ENCODE data around the gene SASH1. TPM values are rescaled to one million over a fixed set of nuclear protein-coding genes. Genes with fewer than 3 reads are reported as not detected.

The SASH1 gene
- total and polyA plus RNA-seq, 2 experiments from 2014 or later, result 69.1 to 99.0 TPM

- WGBS, 2 experiments (ENCODE audit: low coverage in 1 of 2, low lambda C conversion rate in 2 of 2, missing lambda C conversion rate in 2 of 2), result 74 to 77% methylated on average over 6 of the region's 6 CpGs
- Histone ChIP-seq H3K4me2 (ENCODE audit: unreplicated experiment) (no peak overlapping the region), H3K36me3 (ENCODE audit: low read depth) (no peaks in the 10 kb centered on the region)
These were observed 4.2 kb downstream of the SASH1 start for GRCh38 chr6:148346681-148347440.

GRCh38 chr6:148347441-148348054 lies 4.9 kb downstream of the SASH1 start:
- Histone ChIP-seq H3K9me3 (ENCODE audit: low read depth) (no peaks in the 10 kb centered on the region), H3K4me3 (no peak overlapping the region), H3K4me1 (ENCODE audit: insufficient read depth) (peaks cover 42% of the 10 kb centered on the region), H3K9me2 (ENCODE audit: insufficient read depth) (no peaks in the 10 kb centered on the region), H3K79me2 (ENCODE audit: insufficient read depth) (peaks cover 97% of the 10 kb centered on the region), H3K9ac (no peak overlapping the region), H3K4me2 (ENCODE audit: unreplicated experiment) (no peak overlapping the region), H3K27ac (no peak overlapping the region), H2AFZ (no peak overlapping the region), H3K27me3 (replicated peaks; ENCODE audit: insufficient read depth) (no peaks in the 10 kb centered on the region), H3K36me3 (ENCODE audit: low read depth) (no peaks in the 10 kb centered on the region), H4K20me1 (ENCODE audit: insufficient read depth) (peaks cover 7% of the 10 kb centered on the region; the same call in 1 of the 2 replicates), H3F3A (ENCODE audit: insufficient read depth) (peaks cover 36% of the 10 kb centered on the region; the same call in 1 of the 2 replicates)
- 72% methylated on average over 4 of the region's 4 CpGs for WGBS, 2 experiments (ENCODE audit: low coverage in 1 of 2, low lambda C conversion rate in 2 of 2, missing lambda C conversion rate in 2 of 2)
- DNase-seq, result no peak
- in situ Hi-C loops (cut with MboI), result no loop called here
- TF ChIP-seq EZH2phosphoT487 (IDR thresholded peaks at IDR 0.05; ENCODE audit: insufficient read depth, low read depth) (no peak), EZH2 (IDR thresholded peaks at IDR 0.05; ENCODE audit: insufficient read depth, poor library complexity, severe bottlenecking) (no peak)

More at GRCh38 chr6:148346681-148347440, 4.2 kb downstream of the SASH1 start:
- Histone ChIP-seq H3K9me2 (ENCODE audit: insufficient read depth) (no peaks in the 10 kb centered on the region), H3K27me3 (replicated peaks; ENCODE audit: insufficient read depth) (no peaks in the 10 kb centered on the region), H3K27ac (no peak overlapping the region), H2AFZ (no peak overlapping the region), H3F3A (ENCODE audit: insufficient read depth) (peaks cover 32% of the 10 kb centered on the region; the same call in 1 of the 2 replicates), H3K9ac (no peak overlapping the region), H3K79me2 (ENCODE audit: insufficient read depth) (peaks cover 97% of the 10 kb centered on the region), H3K4me1 (ENCODE audit: insufficient read depth) (peaks cover 44% of the 10 kb centered on the region), H3K9me3 (ENCODE audit: low read depth) (no peaks in the 10 kb centered on the region), H4K20me1 (ENCODE audit: insufficient read depth) (peaks cover 7% of the 10 kb centered on the region; the same call in 1 of the 2 replicates), H3K4me3 (no peak overlapping the region)
- DNase-seq, result no peak
- in situ Hi-C loops (cut with MboI), result no loop called here
- TF ChIP-seq EZH2phosphoT487 (IDR thresholded peaks at IDR 0.05; ENCODE audit: insufficient read depth, low read depth) (no peak), EZH2 (IDR thresholded peaks at IDR 0.05; ENCODE audit: insufficient read depth, poor library complexity, severe bottlenecking) (no peak)

DNA sequence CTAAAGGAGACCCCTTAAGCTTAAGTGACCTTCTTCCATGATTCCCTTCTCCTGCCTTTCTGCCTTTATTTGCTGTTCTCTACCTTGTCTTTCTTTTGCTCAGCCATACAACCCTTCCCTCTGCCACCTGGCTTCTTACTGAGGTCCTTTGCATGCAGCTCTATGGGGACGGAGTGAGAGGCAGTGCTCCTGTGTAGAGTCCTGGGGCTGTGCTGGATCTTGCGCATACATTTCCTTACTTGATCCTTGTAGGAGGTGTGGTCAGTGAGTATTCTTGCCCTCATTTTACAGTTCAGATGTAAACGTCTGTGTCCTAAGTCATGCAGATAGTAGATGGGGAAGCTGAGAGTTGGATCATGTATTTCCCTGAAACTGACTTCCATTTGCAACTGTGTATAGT lies 5.7 kb downstream of the SASH1 start:
- no peak for DNase-seq
- H3K4me3 ChIP-seq, result no peak overlapping the region
- 99 to 100% methylated on average over 3 of the region's 3 CpGs for WGBS, 2 experiments (ENCODE audit: low coverage in 1 of 2, low lambda C conversion rate in 2 of 2, missing lambda C conversion rate in 2 of 2)
- TF ChIP-seq EZH2phosphoT487 (IDR thresholded peaks at IDR 0.05; ENCODE audit: insufficient read depth, low read depth), result no peak
- TF ChIP-seq EZH2 (IDR thresholded peaks at IDR 0.05; ENCODE audit: insufficient read depth, poor library complexity, severe bottlenecking), result no peak
- H3F3A ChIP-seq (ENCODE audit: insufficient read depth), result peaks cover 34% of the 10 kb centered on the region; the same call in 1 of the 2 replicates
- H3K4me1 ChIP-seq (ENCODE audit: insufficient read depth), result peaks cover 42% of the 10 kb centered on the region
- peaks cover 100% of the 10 kb centered on the region for H3K79me2 ChIP-seq (ENCODE audit: insufficient read depth)
- no peak overlapping the region for H3K4me2 ChIP-seq (ENCODE audit: unreplicated experiment)
- no peaks in the 10 kb centered on the region for H3K36me3 ChIP-seq (ENCODE audit: low read depth)
- no peak overlapping the region for H3K9ac ChIP-seq
- H3K27ac ChIP-seq, result no peak overlapping the region
- peaks cover 7% of the 10 kb centered on the region; the same call in 1 of the 2 replicates for H4K20me1 ChIP-seq (ENCODE audit: insufficient read depth)
- no peaks in the 10 kb centered on the region for H3K27me3 ChIP-seq (replicated peaks; ENCODE audit: insufficient read depth)
- no peak overlapping the region for H2AFZ ChIP-seq
- no peaks in the 10 kb centered on the region for H3K9me2 ChIP-seq (ENCODE audit: insufficient read depth)
- H3K9me3 ChIP-seq (ENCODE audit: low read depth), result no peaks in the 10 kb centered on the region
- in situ Hi-C loops (cut with MboI), result no loop called here

DNA sequence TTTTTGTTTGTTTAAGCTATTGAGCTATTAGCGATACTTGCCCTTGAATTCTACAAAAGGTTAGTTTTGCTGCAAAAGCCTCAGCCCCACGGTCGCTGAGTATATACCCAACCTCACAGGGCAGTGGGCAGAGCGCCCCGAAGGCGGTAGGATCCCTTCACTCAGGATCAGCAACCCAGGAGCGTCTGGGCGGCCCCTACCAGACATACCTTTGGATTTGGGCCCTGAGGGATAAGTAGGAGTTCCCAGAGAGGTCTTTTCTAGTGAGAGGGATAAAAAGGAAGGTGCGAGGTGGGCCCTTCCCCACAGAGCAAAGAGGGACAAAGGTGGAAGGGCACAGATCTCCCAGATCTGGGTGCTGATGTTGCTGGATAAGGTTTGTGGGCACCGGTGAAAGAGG lies 6.1 kb downstream of the SASH1 start:
- H3K9me3 ChIP-seq (ENCODE audit: low read depth), result no peaks in the 10 kb centered on the region
- in situ Hi-C loops (cut with MboI), result no loop called here
- no peak overlapping the region for H2AFZ ChIP-seq
- peaks cover 100% of the 10 kb centered on the region for H3K79me2 ChIP-seq (ENCODE audit: insufficient read depth)
- H3K27ac ChIP-seq, result no peak overlapping the region
- TF ChIP-seq EZH2phosphoT487 (IDR thresholded peaks at IDR 0.05; ENCODE audit: insufficient read depth, low read depth), result no peak
- no peak for TF ChIP-seq EZH2 (IDR thresholded peaks at IDR 0.05; ENCODE audit: insufficient read depth, poor library complexity, severe bottlenecking)
- H4K20me1 ChIP-seq (ENCODE audit: insufficient read depth), result peaks cover 7% of the 10 kb centered on the region; the same call in 1 of the 2 replicates
- H3K36me3 ChIP-seq (ENCODE audit: low read depth), result peaks cover under 1% of the 10 kb centered on the region; the same call in 1 of the 2 replicates
- no peak overlapping the region for H3K4me2 ChIP-seq (ENCODE audit: unreplicated experiment)
- H3K27me3 ChIP-seq (replicated peaks; ENCODE audit: insufficient read depth), result no peaks in the 10 kb centered on the region
- no peak overlapping the region for H3K9ac ChIP-seq
- no peaks in the 10 kb centered on the region for H3K9me2 ChIP-seq (ENCODE audit: insufficient read depth)
- no peak for DNase-seq
- H3K4me1 ChIP-seq (ENCODE audit: insufficient read depth), result peaks cover 39% of the 10 kb centered on the region
- H3F3A ChIP-seq (ENCODE audit: insufficient read depth), result peaks cover 30% of the 10 kb centered on the region; the same call in 1 of the 2 replicates
- H3K4me3 ChIP-seq, result no peak overlapping the region
- WGBS, 2 experiments (ENCODE audit: low coverage in 1 of 2, low lambda C conversion rate in 2 of 2, missing lambda C conversion rate in 2 of 2), result 98% methylated on average over 10 of the region's 10 CpGs

Data from GM23248 (cell line).